ENCODE data around the gene NANP. TPM values are rescaled to one million over a fixed set of nuclear protein-coding genes. Genes with fewer than 3 reads are reported as not detected.
"Not testable (repeated sequence)": the region's sequence is repeated elsewhere in the genome, so short reads cannot be mapped to it uniquely, and the experiment has no call there.

The NANP gene
- total and polyA plus RNA-seq, 2 of the 4 experiments (the other 2 are of a cell fraction): 4.9 to 7.2 TPM

DNA sequence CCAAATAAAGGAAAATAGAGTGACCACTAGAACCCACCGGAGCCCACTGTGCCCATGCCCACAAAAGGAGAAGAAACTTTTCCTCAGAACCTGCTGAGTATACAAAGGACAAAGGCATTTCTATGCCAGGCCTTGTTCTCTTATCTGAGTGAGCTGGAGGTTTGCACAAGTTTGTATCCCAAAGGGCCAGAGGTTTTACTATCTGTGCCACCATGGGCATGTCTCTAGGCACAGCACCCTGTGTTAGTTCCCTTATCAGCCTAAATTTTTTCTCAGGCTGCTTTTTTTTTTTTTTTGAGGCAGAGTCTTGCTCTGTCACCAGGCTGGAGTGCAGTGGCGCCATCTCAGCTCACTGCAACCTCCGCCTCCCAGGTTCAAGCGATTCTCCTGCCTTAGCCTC, 29.1 kb upstream of the NANP start:
- H2AK5ac ChIP-seq (ENCODE audit: low read depth, low read length); H3K4me3 ChIP-seq (ENCODE audit: insufficient read depth, low read depth, low read length); H3K14ac ChIP-seq (replicated peaks; ENCODE audit: low read depth, low read length); H2AK9ac ChIP-seq (replicated peaks; ENCODE audit: low read depth, low read length, poor library complexity); H3K9me3 ChIP-seq (ENCODE audit: control insufficient read depth, insufficient read depth, low read length); H4K5ac ChIP-seq (ENCODE audit: low read depth, low read length); H2BK120ac ChIP-seq (ENCODE audit: low read depth, low read length); H3K4ac ChIP-seq (ENCODE audit: low read depth, low read length); H3K79me1 ChIP-seq (ENCODE audit: low read depth in 1 of 2, low read length in 2 of 2); H3K27ac ChIP-seq (ENCODE audit: insufficient read depth, low read length); dilution Hi-C loops (cut with HindIII; ENCODE audit: low sequenced_read_pairs, unreplicated experiment); H3K18ac ChIP-seq (ENCODE audit: low read depth, low read length); POLR2A ChIA-PET (ENCODE audit: unreplicated experiment); H2BK15ac ChIP-seq (ENCODE audit: low read depth, low read length); H3K4me2 ChIP-seq (ENCODE audit: low read depth, low read length); ATAC-seq (ENCODE audit: low read depth); H2BK20ac ChIP-seq (ENCODE audit: low read depth, low read length); BruUV-seq (replicated peaks); H3K27me3 ChIP-seq (ENCODE audit: control insufficient read depth, insufficient read depth, low read length); H3K56ac ChIP-seq (ENCODE audit: extremely low read depth, insufficient read depth, low read length); H3K9ac ChIP-seq (ENCODE audit: low read depth, low read length); H2AFZ ChIP-seq (replicated peaks; ENCODE audit: low read length, poor library complexity); H4K20me1 ChIP-seq (ENCODE audit: insufficient read depth, low read length); intact Hi-C loops (cut with micrococcal nuclease); H3K23ac ChIP-seq (ENCODE audit: low read depth, low read length); H3K4me1 ChIP-seq (ENCODE audit: control insufficient read depth, insufficient read depth, low read length); H4K8ac ChIP-seq (ENCODE audit: low read depth in 2 of 2, low read length in 2 of 2); H2BK5ac ChIP-seq (ENCODE audit: low read depth, low read length, poor library complexity, severe bottlenecking); H3K36me3 ChIP-seq (ENCODE audit: control insufficient read depth, insufficient read depth, low read length); CTCF ChIA-PET; H3K9me1 ChIP-seq (ENCODE audit: insufficient read depth, low read length); DNase-seq; H4K91ac ChIP-seq (ENCODE audit: insufficient read depth, low read depth, low read length): not testable (repeated sequence)
- WGBS, 2 experiments (ENCODE audit: extremely low coverage in 2 of 2, insufficient read length in 1 of 2): no CpG with 5 or more reads among the region's 4 CpGs
- in situ Hi-C loops (cut with MboI; ENCODE audit: low sequenced_read_pairs): loop anchor here (25.0 kb wide), 1 partner anchor 141 kb away; no protein-coding TSS in a partner anchor
